Stimulated activated CD8-positive, alpha-beta memory T cell treated with anti-CD3 and anti-CD28 coated beads, Interleukin-7, amount 100 ng/mL, for 1 hour (primary cell): ENCODE results near the gene SUN5.

Experiments used
- DNase-seq, 2 donors: peaks; one replicate each; pipeline ENCODE4 v3.0.0-alpha.2; 2020; ENCODE audit warnings: low read depth in 2 of 2

Gene SUN5

DNA sequence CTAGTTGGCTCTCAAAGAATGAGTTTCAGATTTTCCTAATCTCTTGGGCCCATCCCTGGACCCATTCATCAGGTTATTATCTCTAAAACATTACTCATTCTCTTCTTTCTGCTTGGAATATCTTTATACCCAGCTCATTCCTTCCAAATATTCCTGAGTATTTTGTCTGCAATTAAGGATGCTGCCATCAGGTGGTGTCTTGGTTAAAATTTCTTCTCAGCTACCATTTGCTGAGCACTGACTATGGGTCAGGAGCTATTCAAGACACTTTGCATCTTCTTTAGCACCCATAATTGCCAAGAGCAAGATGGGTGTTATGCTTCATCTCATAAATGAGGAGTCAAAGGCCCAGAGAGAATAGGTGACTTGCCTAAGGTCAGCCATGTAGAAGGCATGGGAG, 8.4 kb downstream of the SUN5 start:
- DNase-seq = no peak

GRCh38 chr20:32993496-32994050, 10.7 kb downstream of the SUN5 start:
- no peak for DNase-seq

DNA sequence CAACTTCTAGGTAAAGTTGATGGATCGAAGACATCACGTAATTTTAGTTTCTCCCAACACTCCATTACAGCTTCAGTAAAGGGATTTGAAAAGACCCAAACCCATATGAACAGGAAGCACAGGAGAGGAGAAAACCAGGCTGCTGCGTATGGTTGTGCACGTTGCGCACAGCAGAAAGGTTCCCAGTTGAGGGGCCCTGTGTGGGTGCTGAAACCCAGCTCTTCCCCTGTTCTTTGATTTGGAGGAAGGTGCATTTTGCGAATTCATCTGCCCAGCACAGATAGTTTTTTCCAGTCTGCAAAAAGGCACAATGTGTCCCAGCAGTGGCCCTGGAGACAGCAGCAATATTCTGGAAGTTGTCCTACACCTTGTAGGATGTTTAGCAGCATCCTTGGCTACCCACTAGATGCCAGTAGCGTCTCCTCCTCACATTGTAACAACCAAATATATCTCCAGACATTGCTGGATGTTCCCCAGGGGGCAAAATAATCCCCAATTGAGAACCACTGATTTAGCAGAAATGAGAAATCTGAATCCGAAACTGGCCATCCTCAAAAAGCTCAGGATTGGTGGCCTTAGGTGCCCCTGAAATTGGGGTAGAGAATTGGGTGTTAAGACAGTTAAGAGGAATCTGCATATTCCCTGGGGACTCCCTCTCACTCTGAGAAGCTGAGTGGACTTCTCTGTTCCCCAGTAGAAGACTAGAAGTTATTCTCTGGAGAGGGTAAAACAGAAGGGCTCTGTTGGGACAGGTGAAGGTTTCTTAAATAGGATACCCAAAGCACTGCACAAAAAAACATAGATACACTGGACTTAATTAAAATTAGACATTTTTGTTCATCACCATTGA, 12.2 kb downstream of the SUN5 start:
- DNase-seq = no peak

GRCh38 chr20:32991383-32991782, 12.8 kb downstream of the SUN5 start:
- no peak for DNase-seq

DNA sequence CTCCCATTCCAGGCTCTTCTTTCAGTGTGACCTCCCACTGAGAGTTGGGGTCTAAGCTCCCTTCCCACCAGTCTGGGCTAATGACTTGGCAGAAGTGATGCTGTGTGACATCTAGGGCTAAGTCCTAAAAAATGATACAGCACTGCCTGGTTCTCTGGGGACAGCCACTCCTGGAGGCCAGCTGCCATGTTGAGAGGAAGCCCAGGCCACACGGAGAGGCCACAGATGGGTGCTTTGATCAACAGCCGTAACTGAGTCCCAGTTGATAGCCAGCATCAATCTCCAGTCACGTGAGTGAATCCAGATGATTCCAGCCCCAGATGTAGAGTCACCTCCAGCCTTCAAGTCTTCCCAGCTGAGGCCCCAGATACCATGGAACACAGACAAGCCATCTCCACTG, 13.8 kb downstream of the SUN5 start:
- no peak for DNase-seq

DNA sequence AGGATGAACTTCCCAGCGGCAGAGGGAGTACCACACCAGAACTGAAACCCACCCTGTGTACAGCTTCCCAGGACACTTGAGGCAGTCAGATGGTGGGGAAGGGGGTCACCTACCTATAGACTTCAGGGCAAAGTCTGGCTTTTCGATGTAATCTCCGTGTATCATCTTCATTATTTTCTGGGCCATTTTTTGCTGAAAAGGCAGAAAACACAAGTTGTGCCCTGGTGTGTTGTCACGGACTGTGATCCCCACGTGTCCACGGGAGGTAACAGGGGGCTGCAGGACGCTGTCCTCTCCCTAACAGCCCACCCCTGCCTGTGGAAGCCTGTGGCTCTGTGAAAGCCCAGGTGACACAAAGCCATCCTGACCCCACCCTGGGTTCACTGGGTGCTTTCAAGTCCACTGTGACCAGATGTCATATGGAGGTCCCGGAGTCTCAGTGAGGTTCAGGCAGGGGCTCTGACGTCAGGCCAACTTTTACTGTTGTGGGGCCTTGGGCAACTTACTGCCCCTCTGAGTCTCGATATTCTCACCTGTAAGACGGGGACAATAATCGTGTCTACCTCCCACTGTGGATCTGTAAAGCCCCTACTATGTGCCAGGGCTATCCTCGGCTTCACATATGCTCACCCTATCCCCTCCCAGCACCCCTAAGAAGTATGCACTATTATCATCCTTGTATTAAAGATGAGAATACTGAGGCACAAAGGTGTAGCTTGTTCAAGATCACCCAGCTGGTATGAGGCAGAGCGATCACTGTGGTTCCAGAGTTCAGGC, 14.5 kb downstream of the SUN5 start:
- DNase-seq = no peak

DNA sequence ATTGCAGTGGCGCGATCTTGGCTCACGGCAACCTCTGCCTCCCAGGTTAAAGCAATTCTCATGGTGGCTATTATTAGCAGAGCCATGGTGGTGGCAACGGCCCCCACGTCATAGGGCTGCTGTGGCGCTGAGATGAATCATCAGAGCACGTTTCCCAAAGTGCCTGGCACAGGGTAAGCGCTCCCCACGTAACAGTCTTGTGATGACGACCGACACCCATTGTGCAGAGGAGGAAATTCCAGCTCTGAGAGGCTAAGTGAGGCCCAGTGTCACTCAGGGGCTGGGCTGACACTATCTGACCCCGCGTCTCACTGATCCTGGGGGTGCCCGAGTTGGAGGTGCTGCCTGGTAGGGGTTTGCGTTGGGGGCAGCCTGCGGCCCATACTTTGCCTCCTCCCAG, 16.2 kb downstream of the SUN5 start:
- DNase-seq = no peak

- no peak for DNase-seq
These were observed 17.0 kb downstream of the SUN5 start for GRCh38 chr20:32987044-32987825.

GRCh38 chr20:32986331-32986966, 17.8 kb downstream of the SUN5 start:
- no peak for DNase-seq

DNA sequence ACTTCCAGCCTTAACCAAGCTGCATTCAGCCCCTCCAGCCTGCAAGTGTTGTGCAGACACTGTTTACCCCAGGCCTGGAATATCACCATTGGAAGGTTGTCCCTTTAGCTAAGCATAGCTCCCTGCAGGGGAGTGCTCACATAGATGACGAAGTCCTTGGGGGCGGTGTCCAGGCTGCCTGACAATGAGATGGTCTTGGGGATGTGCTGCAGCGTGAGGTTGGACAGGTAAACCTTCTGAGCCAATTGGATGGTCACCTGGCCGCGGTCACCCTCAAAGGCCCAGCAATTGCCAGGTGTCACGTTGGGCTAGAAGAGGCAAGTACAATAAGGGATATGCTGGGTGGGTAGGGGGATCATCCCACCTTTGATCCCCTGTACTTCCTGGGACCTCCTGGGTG, 18.6 kb downstream of the SUN5 start:
- DNase-seq = no peak

DNA sequence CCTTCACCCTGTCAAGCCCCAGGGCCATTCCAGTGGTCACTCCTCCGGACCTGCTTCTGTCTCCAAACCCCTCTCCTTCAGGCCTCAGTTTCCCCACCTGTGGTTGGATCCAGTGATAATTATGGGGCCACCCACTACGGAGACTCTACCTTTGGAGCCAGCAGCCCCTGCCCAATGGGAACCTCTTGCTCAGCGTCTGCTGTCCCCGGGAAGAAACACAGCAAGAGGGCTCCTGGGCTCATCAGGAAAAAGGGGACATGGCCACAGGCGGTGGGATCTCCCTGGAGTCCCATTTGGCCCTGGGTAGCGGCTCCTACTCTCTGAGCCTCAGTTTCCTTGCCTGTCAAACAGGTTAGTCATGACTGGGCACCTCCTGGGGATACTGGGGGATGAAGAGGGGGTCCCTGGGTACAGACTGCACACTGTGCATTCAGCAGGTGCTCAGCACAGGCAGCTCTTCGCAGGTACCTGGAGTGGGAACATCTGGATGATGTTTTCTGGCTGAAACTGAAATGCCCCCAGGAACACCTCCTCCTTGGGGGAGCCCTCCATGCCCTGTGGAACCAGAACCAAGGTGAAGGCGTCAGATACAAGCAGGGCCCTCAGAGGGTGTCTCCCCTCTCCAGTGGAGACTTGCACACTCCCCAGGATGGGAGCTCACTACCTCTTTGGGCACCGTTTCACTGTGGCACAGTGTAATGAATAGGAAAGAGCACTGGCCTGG, 19.4 kb downstream of the SUN5 start:
- DNase-seq = no peak

DNA sequence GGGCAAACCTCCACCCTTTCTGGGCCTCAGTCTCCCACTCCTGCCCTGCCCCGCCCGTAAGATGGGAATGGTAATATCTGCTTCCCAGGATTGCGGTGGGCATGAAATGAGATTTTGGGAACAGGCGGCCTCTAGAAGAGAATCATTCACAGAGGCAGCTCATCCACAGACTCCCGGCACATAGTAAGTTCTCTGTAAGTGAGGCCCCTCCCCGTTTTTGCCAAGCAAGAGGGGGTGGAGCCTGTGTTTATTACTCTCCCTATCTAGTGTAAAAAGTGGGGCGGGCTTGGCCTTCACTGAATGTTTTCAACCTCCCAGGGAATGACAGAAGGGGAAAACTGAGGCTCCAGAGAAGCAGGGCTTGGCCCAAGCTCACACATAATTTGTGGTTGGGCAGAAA, 20.0 kb downstream of the SUN5 start:
- DNase-seq = no peak

DNA sequence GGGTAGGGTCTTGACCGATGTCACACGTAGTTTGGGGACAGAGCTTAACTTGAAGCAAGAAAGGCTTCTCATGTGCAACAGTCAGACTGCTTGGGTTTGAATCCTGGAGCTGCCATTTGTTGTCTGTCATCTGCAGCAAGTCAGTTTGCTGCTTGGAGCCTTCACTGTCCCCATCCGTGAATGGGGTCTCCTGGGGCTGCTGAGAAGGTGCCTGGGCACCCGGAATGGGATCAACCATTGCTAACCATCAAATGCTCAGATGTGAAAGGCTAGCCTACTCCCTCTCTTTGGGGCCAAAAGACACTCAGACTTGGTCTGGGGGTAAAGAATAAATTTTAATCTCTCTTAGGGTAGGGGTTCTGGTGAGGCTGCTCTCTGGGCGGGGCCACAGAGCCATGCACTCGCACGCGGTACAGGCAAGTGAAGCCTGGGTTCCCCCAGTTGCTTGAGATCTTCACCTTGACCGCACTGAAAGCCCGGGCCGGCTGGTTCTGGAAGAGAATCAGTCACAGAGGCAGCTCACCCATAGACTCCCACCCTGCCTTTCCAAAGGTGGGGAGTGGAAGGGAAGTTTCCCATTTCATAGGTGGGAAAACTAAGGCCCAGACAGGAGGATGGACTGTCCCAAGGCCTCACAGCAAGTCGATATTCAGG, 20.6 kb downstream of the SUN5 start:
- DNase-seq = no peak

DNA sequence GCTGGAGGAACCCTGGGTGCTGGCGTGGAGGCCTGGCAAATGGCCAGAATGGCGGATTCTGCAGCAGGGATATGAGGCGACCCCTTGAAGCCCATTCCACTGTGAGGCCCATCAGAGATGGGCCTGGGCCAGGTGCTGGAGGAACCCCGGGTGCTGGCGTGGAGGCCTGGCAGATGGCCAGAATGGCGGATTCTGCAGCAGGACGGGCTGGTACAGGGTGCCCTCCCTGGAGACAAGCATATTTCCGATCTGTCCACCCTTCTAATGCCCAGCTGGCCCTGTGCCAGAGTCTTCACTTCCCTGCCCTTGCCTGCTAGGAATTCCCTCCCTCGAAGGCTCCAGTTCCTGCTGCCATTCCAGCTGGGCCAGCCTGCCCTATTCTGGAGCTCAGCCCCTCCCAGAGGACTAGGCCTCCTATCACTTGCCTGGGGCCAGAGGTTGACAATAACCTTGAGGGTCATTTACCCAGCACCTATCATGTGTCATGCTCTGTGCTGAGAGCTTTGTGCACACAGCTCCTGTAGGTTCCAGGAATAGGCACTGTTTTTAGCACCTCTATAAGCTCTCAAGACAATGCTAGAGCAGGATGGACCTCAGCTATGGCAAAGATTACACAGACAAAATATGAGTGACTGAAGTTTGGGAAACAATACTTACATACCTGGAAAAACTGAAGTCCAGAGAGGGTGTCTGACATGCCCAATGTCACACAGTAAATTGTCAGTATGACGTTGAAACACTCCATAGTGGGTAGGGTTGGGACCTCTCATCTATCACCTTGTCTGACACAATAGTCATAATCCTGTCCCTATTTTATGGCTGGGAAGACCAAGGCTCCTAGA, 21.4 kb downstream of the SUN5 start:
- DNase-seq = no peak

DNA sequence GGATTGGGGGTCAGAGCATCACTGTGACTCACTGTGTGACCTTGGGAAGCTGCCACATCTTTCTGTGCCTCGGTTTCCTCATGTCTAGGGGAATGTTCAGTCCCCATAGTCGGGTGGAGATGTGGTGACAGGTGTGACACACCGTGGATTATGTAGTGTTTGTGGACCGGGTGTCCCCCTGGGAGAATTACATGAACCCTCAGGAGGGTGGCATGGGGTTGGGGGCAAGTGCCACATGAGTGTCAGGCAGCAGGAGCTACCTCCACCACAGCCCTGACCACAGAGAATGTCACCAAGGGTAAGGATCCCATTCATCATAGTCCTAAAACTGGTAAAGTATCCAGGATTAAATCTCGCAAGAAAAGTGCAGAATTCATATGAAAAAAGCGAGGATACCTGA, 23.2 kb downstream of the SUN5 start:
- DNase-seq = no peak

DNA sequence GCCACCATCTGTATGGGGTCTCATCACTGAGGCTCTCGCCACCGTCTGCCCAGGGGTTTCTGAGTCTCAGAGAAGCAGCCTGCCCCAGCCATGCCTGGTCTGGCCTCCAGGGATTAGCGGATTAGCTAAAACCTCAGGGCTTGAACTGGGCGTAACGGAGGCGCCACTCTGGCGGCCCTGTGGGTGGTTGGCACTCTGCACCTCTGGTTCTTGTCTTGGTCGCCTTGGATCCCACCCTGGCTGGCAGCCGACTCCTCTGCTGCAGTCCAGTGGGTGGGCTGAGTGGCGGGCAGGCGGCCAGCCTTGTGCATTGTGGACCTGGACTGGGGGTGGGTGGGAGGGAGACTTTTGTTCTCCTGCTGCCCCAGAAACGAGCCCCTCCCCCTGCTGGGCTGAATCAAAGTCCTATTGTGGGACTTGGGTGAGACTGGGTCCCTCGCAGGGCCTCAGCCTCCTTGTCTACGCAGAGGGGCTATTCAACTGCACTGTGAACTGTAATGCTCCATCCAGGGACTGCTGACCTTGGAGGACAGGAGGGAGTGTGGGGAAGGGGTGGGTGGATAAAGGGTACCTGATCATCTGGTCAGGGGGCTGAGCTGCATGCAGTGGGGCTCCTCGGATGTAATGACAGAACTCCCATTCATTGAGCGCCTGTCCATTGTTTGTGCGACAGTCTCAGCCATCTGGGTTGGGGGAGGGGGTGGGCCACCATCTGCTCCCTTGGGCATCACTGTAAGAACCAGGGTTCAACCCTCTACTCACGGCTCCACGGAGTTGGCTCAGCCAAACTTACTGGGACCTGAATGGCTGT, 23.9 kb downstream of the SUN5 start:
- DNase-seq = no peak

- no peak for DNase-seq
These were observed 24.8 kb downstream of the SUN5 start for GRCh38 chr20:32979201-32979998.

DNA sequence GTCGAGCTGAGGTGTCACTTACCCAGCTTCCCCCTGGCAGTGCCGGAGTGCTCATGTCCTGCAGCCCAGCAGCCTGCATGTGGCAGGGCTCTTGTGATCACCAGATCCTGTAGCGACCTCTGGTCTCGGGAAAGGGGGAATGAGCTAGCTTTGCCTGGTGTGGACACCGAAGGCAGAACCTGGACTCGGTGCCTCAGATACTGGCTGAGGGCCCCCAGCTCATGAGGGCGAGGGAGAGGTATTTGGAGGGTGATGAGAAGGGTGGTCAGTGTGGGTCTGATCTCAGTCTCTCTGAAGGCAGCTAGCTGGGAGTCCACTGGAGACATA, 26.3 kb downstream of the SUN5 start:
- no peak for DNase-seq
